HG03139 (cell line): ENCODE results near the gene TUBB4A.
"Not testable (repeated sequence)": the region's sequence is repeated elsewhere in the genome, so short reads cannot be mapped to it uniquely, and the experiment has no call there.

Experiments used
- ATAC-seq: cut with Tn5 transposase; IDR thresholded peaks from one replicate; pipeline ENCODE4 v1.9.1; 2021; ENCODE audit not compliant: unreplicated experiment

Gene TUBB4A

DNA sequence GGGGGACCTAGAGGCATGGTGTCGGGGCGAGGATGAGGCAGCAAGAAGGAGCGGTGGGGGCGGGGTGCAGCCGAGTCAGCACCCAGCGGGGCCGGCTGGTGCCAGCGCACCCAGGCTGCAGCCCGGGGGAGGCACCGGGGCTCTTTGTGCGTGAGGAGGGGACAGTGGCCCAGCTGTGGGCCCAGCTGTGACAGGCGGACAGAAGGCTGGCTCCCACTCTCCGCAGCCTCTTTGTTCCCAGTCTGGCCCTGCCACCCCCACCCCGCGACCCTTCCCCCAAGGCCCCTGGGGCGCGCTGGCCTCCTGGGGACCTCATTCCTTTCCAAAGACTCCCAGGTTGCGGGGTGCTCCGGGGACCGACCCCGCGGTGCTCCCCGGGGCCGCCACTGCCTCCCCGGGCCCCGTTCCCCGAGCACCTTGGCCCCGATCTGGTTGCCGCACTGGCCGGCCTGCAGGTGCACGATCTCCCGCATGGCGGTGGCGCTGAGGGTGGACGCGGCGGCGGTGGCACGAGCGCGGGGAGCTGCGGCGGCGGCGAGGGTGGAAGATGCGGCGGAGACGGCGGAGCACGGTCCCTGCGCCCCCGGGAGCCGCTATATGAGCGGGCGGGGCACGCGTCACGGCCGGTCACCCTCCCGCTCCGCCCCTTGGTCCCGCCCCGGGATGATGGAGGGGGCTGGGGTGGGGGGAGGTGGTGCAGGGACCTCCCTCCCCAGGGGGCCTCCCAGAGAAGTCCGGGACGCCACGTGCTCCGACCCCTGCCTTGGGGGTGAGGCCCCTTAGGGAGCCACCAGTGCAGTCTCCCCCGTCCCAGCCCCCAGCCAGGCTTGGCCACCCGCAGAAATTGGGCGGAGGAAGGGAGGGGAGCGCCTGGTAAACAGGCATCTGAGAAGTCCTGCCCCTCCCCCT is at the start of gene TUBB4A:
TSS of gene TUBB4A (minus strand) at position 570 of the 909 bp plus-strand sequence. CDS start at position 473, 97 bp downstream.
- ATAC-seq, result no peak

- no peak for ATAC-seq
Observed at GRCh38 chr19:6551091-6551490, 49.0 kb upstream of the TUBB4A start.

- ATAC-seq, result not testable (repeated sequence)
Observed at GRCh38 chr19:6550679-6551078, 48.6 kb upstream of the TUBB4A start.

DNA sequence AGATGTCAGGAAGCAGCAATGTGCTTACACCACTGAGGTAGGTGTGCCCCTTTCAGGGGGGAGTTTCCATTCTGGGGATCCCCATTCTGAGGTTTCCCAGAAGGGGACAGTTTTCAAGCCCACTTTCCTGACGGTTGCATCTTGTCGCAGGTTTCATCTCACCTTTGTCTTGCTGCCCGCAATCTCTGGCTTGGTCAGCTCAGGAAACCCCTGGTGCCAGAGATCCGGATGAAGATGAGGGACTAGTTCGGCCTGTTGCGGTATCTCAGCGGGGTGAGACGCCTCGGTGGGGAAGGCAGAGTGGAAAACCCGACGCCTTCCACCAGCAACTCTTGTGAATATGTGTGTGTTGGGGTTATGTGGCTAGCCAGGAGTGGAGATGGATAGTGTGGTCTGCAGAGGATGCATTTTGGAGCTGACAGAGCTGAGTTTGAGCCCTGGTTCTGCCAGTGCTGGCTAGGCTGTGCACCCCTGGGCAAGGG is 41.8 kb upstream of the TUBB4A start:
- ATAC-seq, result no peak

GRCh38 chr19:6540918-6541689 is 39.0 kb upstream of the TUBB4A start:
- ATAC-seq, result no peak

GRCh38 chr19:6539514-6539913 is 37.4 kb upstream of the TUBB4A start:
- ATAC-seq, result no peak

DNA sequence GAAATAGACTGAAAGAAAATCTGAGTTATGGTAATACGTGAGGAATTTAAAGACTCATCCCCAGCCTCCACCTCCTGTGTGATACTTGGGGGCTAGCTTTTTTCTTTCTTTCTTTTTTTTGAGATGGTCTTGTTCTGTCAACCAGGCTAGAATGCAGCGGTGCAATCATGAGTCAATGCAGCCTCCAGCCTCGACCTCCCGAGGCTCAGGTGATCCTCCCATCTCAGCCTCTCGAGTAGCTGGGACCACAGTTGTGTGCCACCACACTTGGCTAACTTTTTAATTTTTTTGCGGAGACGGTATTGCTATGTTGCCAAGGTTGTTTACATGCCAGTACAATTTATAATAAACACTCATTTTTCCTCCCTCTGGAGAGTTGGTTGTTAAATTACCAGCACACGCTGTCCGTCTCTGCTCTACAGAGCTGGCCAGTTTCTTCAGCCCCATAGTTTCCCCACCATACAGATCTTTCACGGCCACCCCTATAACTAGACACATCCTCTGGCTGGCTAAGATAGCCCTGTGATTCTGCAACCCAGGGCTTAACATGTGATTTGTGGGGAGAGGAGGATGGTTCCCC is 33.5 kb upstream of the TUBB4A start:
- no peak for ATAC-seq

GRCh38 chr19:6534451-6535093 is 32.5 kb upstream of the TUBB4A start:
- no peak for ATAC-seq

- ATAC-seq, result no peak
Observed at GRCh38 chr19:6533746-6534418, 31.8 kb upstream of the TUBB4A start.

DNA sequence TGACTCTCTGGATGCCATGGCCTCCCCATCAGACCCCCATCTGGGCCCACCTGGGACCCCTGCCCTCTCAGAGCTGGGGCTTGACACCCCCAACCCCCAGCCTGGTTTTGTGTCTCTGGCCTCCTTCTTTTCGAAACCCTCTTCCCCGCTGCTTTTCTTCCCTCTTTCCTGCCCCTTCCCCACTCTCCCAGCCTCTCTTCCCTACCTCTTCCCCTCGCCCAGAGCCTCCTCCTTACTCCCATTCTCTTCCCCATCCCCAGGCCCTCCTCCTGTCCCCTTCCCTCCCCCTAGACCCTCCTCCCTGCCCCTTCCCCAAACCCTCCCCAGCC is 30.9 kb upstream of the TUBB4A start:
- ATAC-seq, result no peak

- ATAC-seq, result no peak
Observed at GRCh38 chr19:6532244-6532999, 30.3 kb upstream of the TUBB4A start.

GRCh38 chr19:6531956-6532243 is 29.8 kb upstream of the TUBB4A start:
- ATAC-seq, result no peak

GRCh38 chr19:6531163-6531955 is 29.2 kb upstream of the TUBB4A start:
- no peak for ATAC-seq

DNA sequence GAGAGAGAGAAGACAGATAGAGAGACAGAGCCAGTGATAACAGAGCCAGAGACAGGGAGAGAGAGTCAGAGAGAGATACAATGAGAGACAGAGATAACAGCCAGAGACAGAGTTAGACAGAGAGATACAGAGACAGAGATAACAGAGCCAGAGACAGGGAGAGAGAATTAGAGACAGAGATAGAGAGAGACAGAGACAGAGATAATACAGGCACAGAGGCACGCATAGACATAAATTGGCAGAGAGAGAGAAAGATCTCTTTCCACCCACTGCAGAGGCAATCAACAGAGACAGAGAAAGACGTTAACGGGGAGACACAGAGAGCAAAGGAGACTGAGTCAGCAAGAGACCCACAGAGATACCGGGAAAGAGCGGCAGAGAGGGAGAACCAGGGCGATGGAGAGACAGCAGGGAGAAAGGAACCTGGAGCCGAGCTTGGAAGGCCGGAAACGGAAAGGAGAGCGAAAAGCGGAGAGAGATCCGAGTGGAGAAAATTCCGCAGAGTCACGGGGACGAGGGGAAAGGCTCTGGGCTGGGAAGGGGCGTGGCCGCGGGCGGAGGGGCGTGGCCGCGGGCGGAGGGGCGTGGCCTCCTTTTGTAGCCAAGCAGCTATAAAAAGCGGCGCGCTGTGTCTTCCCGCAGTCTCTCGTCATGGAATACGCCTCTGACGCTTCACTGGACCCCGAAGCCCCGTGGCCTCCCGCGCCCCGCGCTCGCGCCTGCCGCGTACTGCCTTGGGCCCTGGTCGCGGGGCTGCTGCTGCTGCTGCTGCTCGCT is 28.5 kb upstream of the TUBB4A start, which contains the start of gene TNFSF9:
TSS of gene TNFSF9 (plus strand) at position 641 of the 777 bp plus-strand sequence. CDS start at position 652, 11 bp downstream.
- ATAC-seq, result no peak

DNA sequence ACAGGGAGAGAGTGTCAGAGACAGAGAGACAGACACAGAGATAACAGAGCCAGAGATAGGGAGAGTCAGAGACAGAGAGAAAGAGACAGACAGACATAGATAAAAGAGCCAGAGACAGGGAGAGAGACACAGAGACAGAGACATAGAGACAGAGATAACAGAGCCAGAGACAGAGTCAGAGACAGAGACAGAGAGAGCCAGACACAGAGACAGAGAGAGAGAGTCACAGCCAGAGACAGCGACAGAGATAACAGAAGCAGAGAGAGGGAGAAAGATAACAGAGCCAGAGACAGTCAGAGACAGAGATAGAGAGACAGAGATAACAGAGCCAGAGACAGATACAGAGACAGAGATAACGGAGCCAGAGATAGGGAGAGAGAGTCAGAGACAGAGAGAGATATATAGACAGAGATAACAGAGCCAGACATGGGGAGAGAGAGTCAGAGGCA is 27.9 kb upstream of the TUBB4A start:
- ATAC-seq, result no peak

DNA sequence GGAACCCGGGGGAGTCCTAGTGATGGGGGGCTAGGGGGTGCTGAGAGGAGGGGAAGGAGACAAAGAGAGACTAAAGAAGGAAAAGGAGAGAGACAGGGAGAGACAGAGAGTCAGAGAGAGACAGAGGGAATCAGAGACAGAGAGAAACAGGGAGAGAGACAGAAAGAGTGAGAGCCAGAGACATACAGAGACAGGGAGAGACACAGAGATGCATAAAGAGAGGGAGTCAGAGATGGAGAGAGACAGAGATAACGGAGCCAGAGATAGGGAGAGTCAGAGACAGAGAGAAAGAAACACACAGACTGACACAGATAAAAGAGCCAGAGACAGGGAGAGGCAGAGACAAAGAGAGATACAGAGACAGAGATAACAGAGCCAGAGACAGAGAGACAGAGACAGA is 27.2 kb upstream of the TUBB4A start:
- ATAC-seq, result no peak

DNA sequence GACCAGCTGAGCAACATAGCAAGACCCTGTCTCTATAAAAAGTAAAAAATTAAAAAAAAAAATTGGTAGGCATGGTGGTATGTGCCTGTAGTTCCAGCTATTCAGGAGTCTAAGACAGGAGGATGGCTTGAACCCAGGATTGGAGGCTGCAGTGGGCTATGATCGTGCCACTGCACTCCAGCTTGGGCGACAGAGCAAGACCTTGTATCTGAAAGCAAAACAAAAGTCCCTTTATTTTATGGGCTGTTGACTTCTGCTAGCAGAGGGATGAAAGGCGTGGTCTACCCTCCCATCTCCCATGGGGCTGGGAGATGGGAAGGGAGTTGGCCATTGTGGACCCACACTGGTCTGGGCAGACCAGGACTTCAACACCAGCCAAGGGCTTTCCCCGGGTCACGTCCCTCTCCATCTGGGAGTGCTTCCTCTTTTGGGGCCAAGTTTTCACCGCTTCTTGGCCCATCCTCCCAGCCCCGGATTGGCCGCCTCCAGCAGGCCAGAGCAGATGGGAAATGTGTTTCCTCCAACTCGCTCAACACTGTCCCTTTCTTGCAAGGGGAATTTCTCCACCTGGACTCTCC is 26.5 kb upstream of the TUBB4A start:
- ATAC-seq, result peak; percentile 21
